Endothelial cell of umbilical vein (primary cell): ENCODE data around the gene A1CF. TPM values are rescaled to one million over a fixed set of nuclear protein-coding genes. Genes with fewer than 3 reads are reported as not detected.
"Not testable (repeated sequence)": the region's sequence is repeated elsewhere in the genome, so short reads cannot be mapped to it uniquely, and the experiment has no call there.

ENCODE experiments used
- BruUV-seq: library from RNA; stranded (reverse); fragments of 400-500 nt; replicated peaks from 2 replicates; lab custom pipeline; 2021; lab: Mats Ljungman, UMichigan
- CTCF ChIA-PET: fragments of 300-600, 350-600 bp; sonication (Branson Sonifier 250); formaldehyde crosslinking; loops from one replicate; lab custom pipeline; 2021; ENCODE audit warnings: antibody characterized with exemption, inconsistent platforms; lab: Charles Lee
- POLR2A ChIA-PET: fragments of 300-600, 350-600 bp; sonication (Branson Sonifier 250); formaldehyde crosslinking; loops from one replicate; lab custom pipeline; 2021; ENCODE audit warnings: antibody characterized with exemption, inconsistent platforms; lab: Charles Lee
- DNase-seq: peaks from one replicate; pipeline ENCODE4 v3.0.0-alpha.2; 2011; ENCODE audit warnings: low read depth, low spot score
- FAIRE-seq: peaks from 2 replicates; lab custom pipeline; 2011; peaks lifted over from hg19 to GRCh38; lab: Jason Lieb, UNC
- H2AFZ ChIP-seq: 2 replicates; pipeline ENCODE4 v1.6.0; 2012; ENCODE audit warnings: low read depth, low read length, control low read depth, inconsistent platforms
- H3K27ac ChIP-seq: 2 replicates; pipeline ENCODE4 v1.5.1; 2011; ENCODE audit warnings: low read depth, mild to moderate bottlenecking, control low read depth, low read length, moderate library complexity; ENCODE audit not compliant: insufficient read depth
- H3K27me3 ChIP-seq, 2 experiments: 2 replicates each; pipeline versions ENCODE4 v1.6.0 to v1.6.1; 2011; ENCODE audit warnings: low read length in 2 of 2, mixed read lengths in 1 of 2; ENCODE audit not compliant: control insufficient read depth in 2 of 2, insufficient read depth in 2 of 2
- H3K36me3 ChIP-seq, 2 experiments: 2 replicates in 1 of 2; 3 replicates in 1 of 2; pipeline ENCODE4 v1.5.1; 2011; ENCODE audit warnings: low read length in 2 of 2, mild to moderate bottlenecking in 1 of 2, moderate library complexity in 1 of 2; ENCODE audit not compliant: control insufficient read depth in 2 of 2, insufficient read depth in 2 of 2; ENCODE audit errors: extremely low read depth in 1 of 2
- H3K4me1 ChIP-seq: 3 replicates; pipeline ENCODE4 v1.5.1; 2011; ENCODE audit warnings: mild to moderate bottlenecking, low read length; ENCODE audit not compliant: control insufficient read depth, insufficient read depth; ENCODE audit errors: extremely low read depth
- H3K4me2 ChIP-seq: 2 replicates; pipeline ENCODE4 v1.6.1; 2011; ENCODE audit warnings: low read length, control low read depth, mixed read lengths; ENCODE audit not compliant: insufficient read depth
- H3K4me3 ChIP-seq, 3 experiments: fragments of 200-600 bp in 1 of 3; sonication (generic), shearing (Covaris generic) in 1 of 3; replicated peaks in 1 of 3; 2 replicates each; pipeline ENCODE4 v1.5.1; 2011 to 2016; ENCODE audit warnings: control low read depth in 3 of 3, low read length in 3 of 3, mild to moderate bottlenecking in 2 of 3, inconsistent platforms in 1 of 3, low read depth in 1 of 3, moderate library complexity in 1 of 3; ENCODE audit not compliant: insufficient read depth in 1 of 3
- H3K79me2 ChIP-seq: 2 replicates; pipeline ENCODE4 v1.6.0; 2012; ENCODE audit warnings: low read length, inconsistent platforms; ENCODE audit not compliant: control insufficient read depth, insufficient read depth
- H3K9ac ChIP-seq: replicated peaks from 2 replicates; pipeline ENCODE3; 2011; ENCODE audit warnings: low read length, control low read depth; ENCODE audit not compliant: insufficient read depth; ENCODE audit errors: extremely low read depth
- H3K9me1 ChIP-seq: replicated peaks from 3 replicates; pipeline ENCODE4 v1.6.0; 2011; ENCODE audit warnings: mild to moderate bottlenecking, low read length; ENCODE audit not compliant: control insufficient read depth, insufficient read depth; ENCODE audit errors: extremely low read depth
- H3K9me3 ChIP-seq: replicated peaks from 2 replicates; pipeline ENCODE4 v1.5.1; 2012; ENCODE audit warnings: low read length, inconsistent platforms; ENCODE audit not compliant: control insufficient read depth, insufficient read depth
- H4K20me1 ChIP-seq: replicated peaks from 2 replicates; pipeline ENCODE3; 2011; ENCODE audit warnings: mild to moderate bottlenecking, low read length; ENCODE audit not compliant: control insufficient read depth, insufficient read depth; ENCODE audit errors: extremely low read depth
- EZH2 ChIP-seq: IDR thresholded peaks from 2 replicates; pipeline ENCODE4 v1.6.1; 2012; ENCODE audit warnings: borderline replicate concordance, low read depth, mild to moderate bottlenecking, moderate library complexity, low read length, inconsistent platforms; ENCODE audit not compliant: severe bottlenecking
- FOS ChIP-seq: IDR thresholded peaks from 2 replicates; pipeline ENCODE4 v1.6.1; 2011; ENCODE audit warnings: mild to moderate bottlenecking, low read length, moderate library complexity, borderline replicate concordance; ENCODE audit not compliant: insufficient read depth
- GATA2 ChIP-seq: IDR thresholded peaks from 2 replicates; pipeline ENCODE4 v1.7.0; 2011; ENCODE audit warnings: low read depth, mild to moderate bottlenecking, moderate library complexity, mixed read lengths, low read length; ENCODE audit not compliant: insufficient read length, insufficient read depth
- JUN ChIP-seq: IDR thresholded peaks from 2 replicates; pipeline ENCODE4 v1.6.1; 2011; ENCODE audit warnings: borderline replicate concordance, low read depth; ENCODE audit not compliant: insufficient read length, insufficient read depth
- MYC ChIP-seq: IDR thresholded peaks from one replicate; pipeline ENCODE4 v1.6.1; 2011; ENCODE audit warnings: mild to moderate bottlenecking, low read depth, low read length
- POLR2A ChIP-seq: IDR thresholded peaks from 2 replicates; pipeline ENCODE4 v1.6.1; 2012; ENCODE audit warnings: low read depth, mild to moderate bottlenecking, control low read depth, low read length
- POLR2AphosphoS5 ChIP-seq: IDR thresholded peaks from 2 replicates; pipeline ENCODE4 v1.6.1; 2012; ENCODE audit warnings: low read depth, mild to moderate bottlenecking, control low read depth, low read length, moderate library complexity; ENCODE audit not compliant: insufficient read depth
- dilution Hi-C: fragments of 300-500 bp; cut with MboI; formaldehyde crosslinking; loops from one replicate; pipeline ENCODE4 v1.15.0; 2019; ENCODE audit warnings: low sequenced_read_pairs; ENCODE audit not compliant: extremely low pct_ligation_motif_present
- intact Hi-C: fragments of 100-400 bp; cut with micrococcal nuclease; formaldehyde crosslinking; loops from one replicate; pipeline ENCODE4 v1.10.0; 2022
- polyA plus RNA-seq, 4 experiments: library from polyadenylated mRNA; depleted of rRNA in 3 of 4; stranded (reverse) in 3 of 4; unstranded in 1 of 4; fragments of >200 nt; gene quantifications; 2 replicates each; pipeline versions ENCODE4 v1.2.1 to v1.2.3, GENCODE V29; 2011 to 2012; ENCODE audit warnings: missing spikeins in 1 of 4
- total RNA-seq: library from RNA; stranded (reverse); gene quantifications from 2 replicates; pipeline ENCODE4 v1.2.3, GENCODE V29; 2021
- TF ChIP-seq, protein P1 (sequence below): IDR thresholded peaks from 2 replicates; pipeline ENCODE4 v1.6.1; 2011; ENCODE audit not compliant: insufficient read depth, insufficient read length
- TF ChIP-seq, protein P2 (sequence below), 2 donors: IDR thresholded peaks; 1 replicate in 1 of 2; 2 replicates in 1 of 2; pipeline ENCODE4 v1.5.1; 2011; ENCODE audit warnings: low read length in 2 of 2, mild to moderate bottlenecking in 2 of 2, moderate library complexity in 2 of 2, control low read depth in 1 of 2, inconsistent platforms in 1 of 2, low read depth in 1 of 2; ENCODE audit not compliant: insufficient read depth in 1 of 2; ENCODE audit errors: extremely low read depth in 1 of 2

The A1CF gene
- total and polyA plus RNA-seq, 2 donors (not counting 3 experiments of a cell fraction or from before 2014, with no cell fraction given): not detected

- Histone ChIP-seq H3K4me1 (no peaks in the 10 kb centered on the region), H2AFZ (no peak overlapping the region), H3K9ac (no peak overlapping the region), H3K9me1 (no peaks in the 10 kb centered on the region), H3K9me3 (no peaks in the 10 kb centered on the region), H3K36me3 (no peaks in the 10 kb centered on the region), H3K27ac (no peak overlapping the region), H4K20me1 (no peaks in the 10 kb centered on the region), H3K4me2 (no peak overlapping the region), H3K27me3 (peaks cover 1 to 9% of the 10 kb centered on the region in 2 experiments), H3K4me3 (no peak overlapping the region), H3K79me2 (no peaks in the 10 kb centered on the region)
- BruUV-seq: no TSS peak
- dilution Hi-C loops (no loop called here), intact Hi-C loops (no loop called here)
- no peak for TF ChIP-seq FOS
- TF ChIP-seq GATA2: no peak
- no peak for TF ChIP-seq POLR2A
- TF ChIP-seq MYC: no peak
- TF ChIP-seq, protein P1, sequence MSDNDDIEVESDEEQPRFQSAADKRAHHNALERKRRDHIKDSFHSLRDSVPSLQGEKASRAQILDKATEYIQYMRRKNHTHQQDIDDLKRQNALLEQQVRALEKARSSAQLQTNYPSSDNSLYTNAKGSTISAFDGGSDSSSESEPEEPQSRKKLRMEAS: no peak
- FAIRE-seq (no peak), DNase-seq (no peak)
- ChIA-PET CTCF (no interaction called here), POLR2A (no interaction called here)
Observed at GRCh38 chr10:50928190-50928552, 42.7 kb upstream of the A1CF start.

GRCh38 chr10:50927522-50928189 is 42.2 kb upstream of the A1CF start:
- H3K27me3 ChIP-seq: peaks cover 0 to 4% of the 10 kb centered on the region in 2 experiments
- H3K4me2 ChIP-seq: no peak overlapping the region
- H3K4me3 ChIP-seq: no peak overlapping the region
- H3K79me2 ChIP-seq: no peaks in the 10 kb centered on the region
- H3K27ac ChIP-seq: no peak overlapping the region
- dilution Hi-C loops: no loop called here
- H3K9ac ChIP-seq: no peak overlapping the region
- DNase-seq (no peak), FAIRE-seq (no peak)
- H4K20me1 ChIP-seq: no peaks in the 10 kb centered on the region
- ChIA-PET CTCF (no interaction called here), POLR2A (no interaction called here)
- H3K36me3 ChIP-seq: no peaks in the 10 kb centered on the region
- no TSS peak for BruUV-seq
- no peaks in the 10 kb centered on the region for H3K9me1 ChIP-seq
- H2AFZ ChIP-seq: no peak overlapping the region
- no peaks in the 10 kb centered on the region for H3K4me1 ChIP-seq
- intact Hi-C loops: no loop called here
- TF ChIP-seq, protein P2, sequence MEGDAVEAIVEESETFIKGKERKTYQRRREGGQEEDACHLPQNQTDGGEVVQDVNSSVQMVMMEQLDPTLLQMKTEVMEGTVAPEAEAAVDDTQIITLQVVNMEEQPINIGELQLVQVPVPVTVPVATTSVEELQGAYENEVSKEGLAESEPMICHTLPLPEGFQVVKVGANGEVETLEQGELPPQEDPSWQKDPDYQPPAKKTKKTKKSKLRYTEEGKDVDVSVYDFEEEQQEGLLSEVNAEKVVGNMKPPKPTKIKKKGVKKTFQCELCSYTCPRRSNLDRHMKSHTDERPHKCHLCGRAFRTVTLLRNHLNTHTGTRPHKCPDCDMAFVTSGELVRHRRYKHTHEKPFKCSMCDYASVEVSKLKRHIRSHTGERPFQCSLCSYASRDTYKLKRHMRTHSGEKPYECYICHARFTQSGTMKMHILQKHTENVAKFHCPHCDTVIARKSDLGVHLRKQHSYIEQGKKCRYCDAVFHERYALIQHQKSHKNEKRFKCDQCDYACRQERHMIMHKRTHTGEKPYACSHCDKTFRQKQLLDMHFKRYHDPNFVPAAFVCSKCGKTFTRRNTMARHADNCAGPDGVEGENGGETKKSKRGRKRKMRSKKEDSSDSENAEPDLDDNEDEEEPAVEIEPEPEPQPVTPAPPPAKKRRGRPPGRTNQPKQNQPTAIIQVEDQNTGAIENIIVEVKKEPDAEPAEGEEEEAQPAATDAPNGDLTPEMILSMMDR (IDR thresholded peaks at IDR 0.05; ENCODE audit: extremely low read depth in 1 of 2, insufficient read depth in 1 of 2, low read depth in 1 of 2, low read length in 2 of 2): no peak
- TF ChIP-seq POLR2A (no peak), POLR2AphosphoS5 (no peak), JUN (no peak), MYC (no peak), EZH2 (no peak), FOS (no peak)
- no peaks in the 10 kb centered on the region for H3K9me3 ChIP-seq

- dilution Hi-C loops, FAIRE-seq, H3K27me3 ChIP-seq, H3K36me3 ChIP-seq, H2AFZ ChIP-seq, H3K27ac ChIP-seq, H4K20me1 ChIP-seq, H3K9me1 ChIP-seq, H3K79me2 ChIP-seq, H3K4me1 ChIP-seq, H3K4me2 ChIP-seq, POLR2A ChIA-PET, intact Hi-C loops, DNase-seq, CTCF ChIA-PET, H3K9ac ChIP-seq, H3K4me3 ChIP-seq, BruUV-seq, H3K9me3 ChIP-seq: not testable (repeated sequence)
Observed at GRCh38 chr10:50923471-50923870, 38.0 kb upstream of the A1CF start.
